AG04449 (cell line): ENCODE data around the gene COQ10A.

ENCODE experiments used
- CTCF ChIA-PET: fragments of 350-600 bp; formaldehyde crosslinking; extraction: SDS; loops from one replicate; lab custom pipeline; 2021; ENCODE audit warnings: antibody characterized with exemption; lab: Yijun Ruan, JAX
- POLR2A ChIA-PET: fragments of 400-600, 350-600 bp; formaldehyde crosslinking; extraction: SDS; loops from one replicate; lab custom pipeline; 2020; ENCODE audit warnings: antibody characterized with exemption, inconsistent platforms; lab: Yijun Ruan, JAX
- DNase-seq: peaks from one replicate; pipeline ENCODE4 v3.0.0-alpha.2; 2010; ENCODE audit warnings: low read depth, low spot score
- H3K4me3 ChIP-seq: 2 replicates; pipeline ENCODE4 v1.5.1; 2011; ENCODE audit warnings: low read depth, mild to moderate bottlenecking, control low read depth, low read length
- CTCF ChIP-seq: IDR thresholded peaks from one replicate; pipeline ENCODE4 v1.5.1; 2011; ENCODE audit warnings: mild to moderate bottlenecking, moderate library complexity, low read length, control low read depth, inconsistent platforms; ENCODE audit not compliant: insufficient read depth; ENCODE audit errors: missing control alignments

Gene COQ10A

GRCh38 chr12:56257071-56257470 is 9.7 kb upstream of the COQ10A start:
- ChIA-PET CTCF (interaction anchor here (0.7 to 9.8 kb wide), 18 partner anchors 9 to 207 kb away, joined by 3 to 87 read pairs (median 10); partner anchors contain the start of genes COQ10A, RNF41, SLC39A5 and SMARCC2), POLR2A (interaction anchor here (1.0 to 3.3 kb wide), 5 partner anchors 9 to 68 kb away, joined by 3 to 19 read pairs (median 8); partner anchors contain the start of genes RNF41 and SMARCC2)
- no peak for DNase-seq
- H3K4me3 ChIP-seq: peak overlapping the region; percentile 80
- no peak for TF ChIP-seq CTCF

GRCh38 chr12:56257491-56258067 is 9.2 kb upstream of the COQ10A start:
- peak overlapping the region; percentile 80 for H3K4me3 ChIP-seq
- POLR2A ChIA-PET: interaction anchor here (0.6 to 3.3 kb wide), 9 partner anchors 10 to 228 kb away, joined by 3 to 19 read pairs (median 5); partner anchors contain the start of genes COQ10A and RNF41
- no peak for DNase-seq
- no peak for TF ChIP-seq CTCF
- CTCF ChIA-PET: interaction anchor here (0.6 to 9.8 kb wide), 41 partner anchors 10 to 211 kb away, joined by 3 to 87 read pairs (median 5); partner anchors contain the start of genes COQ10A, ESYT1, RNF41 and SLC39A5

- DNase-seq: no peak
- peak; percentile 72 for TF ChIP-seq CTCF
- peak within 1 kb of the TSS; percentile 80 for H3K4me3 ChIP-seq
- ChIA-PET POLR2A (interaction anchor here (0.6 to 3.3 kb wide), 9 partner anchors 9 to 227 kb away, joined by 3 to 19 read pairs (median 5); partner anchors contain the start of genes COQ10A and RNF41), CTCF (interaction anchor here (0.6 to 9.8 kb wide), 37 partner anchors 11 to 210 kb away, joined by 3 to 87 read pairs (median 5); partner anchors contain the start of genes COQ10A, ESYT1, RNF41 and SLC39A5)
Observed at GRCh38 chr12:56258068-56258819, 8.5 kb upstream of the COQ10A start, which contains the start of gene ANKRD52. ANKRD52 (minus strand) TSS chr12:56258384; CDS start chr12:56258269, 115 bp downstream.

- H3K4me3 ChIP-seq: peak overlapping the region; percentile 80
- no peak for TF ChIP-seq CTCF
- no peak for DNase-seq
- POLR2A ChIA-PET: interaction anchor here (0.7 to 3.3 kb wide), 6 partner anchors 8 to 130 kb away, joined by 3 to 19 read pairs (median 6); partner anchors contain the start of genes COQ10A and RNF41
- CTCF ChIA-PET: interaction anchor here (0.8 to 9.8 kb wide), 26 partner anchors 11 to 205 kb away, joined by 3 to 87 read pairs (median 6); partner anchors contain the start of genes COQ10A, ESYT1, RNF41 and SLC39A5
Observed at GRCh38 chr12:56258820-56259183, 7.9 kb upstream of the COQ10A start.

- TF ChIP-seq CTCF: no peak
- ChIA-PET CTCF (interaction anchor here (0.9 to 9.8 kb wide), 5 partner anchors 10 to 203 kb away, joined by 3 to 87 read pairs (median 26); partner anchors contain the start of genes COQ10A and SMARCC2), POLR2A (no interaction called here)
- no peak overlapping the region for H3K4me3 ChIP-seq
- no peak for DNase-seq
Observed at GRCh38 chr12:56260380-56260779, 6.4 kb upstream of the COQ10A start.

GRCh38 chr12:56260921-56261320 is 5.8 kb upstream of the COQ10A start:
- ChIA-PET CTCF (interaction anchor here (0.8 to 5.3 kb wide), 8 partner anchors 8 to 203 kb away, joined by 3 to 26 read pairs (median 3); partner anchors contain the start of genes RNF41 and SMARCC2), POLR2A (no interaction called here)
- TF ChIP-seq CTCF: no peak
- no peak for DNase-seq
- no peak overlapping the region for H3K4me3 ChIP-seq
